ENCODE data around the gene LY6G5C. TPM values are rescaled to one million over a fixed set of nuclear protein-coding genes. Genes with fewer than 3 reads are reported as not detected.

LY6G5C gene
- total and polyA plus RNA-seq, 2 of the 13 experiments (the other 11 are each of a cell fraction or from before 2014, with no cell fraction given) = 0.33 to 0.55 TPM

- TF ChIP-seq ZBTB34 (CRISPR knock-in tag; IDR thresholded peaks at IDR 0.05) = no peak
- no peak for TF ChIP-seq ZNF343 (CRISPR knock-in tag; IDR thresholded peaks at IDR 0.05)
- 0 out of 2 replicates have a peak, but pooled peaks have one; percentile 28 for TF ChIP-seq BORCS8-MEF2B (CRISPR knock-in tag; IDR thresholded peaks at IDR 0.05)
- no peak for TF ChIP-seq GATAD1 (CRISPR knock-in tag; IDR thresholded peaks at IDR 0.05)
- peak; percentile 57; the same call in 1 of the 2 replicates for TF ChIP-seq ZNF572 (CRISPR knock-in tag; IDR thresholded peaks at IDR 0.05)
- TF ChIP-seq ZNF3 (CRISPR knock-in tag; IDR thresholded peaks at IDR 0.05) = no peak
- no peak for TF ChIP-seq ATF7 (IDR thresholded peaks at IDR 0.05)
- TF ChIP-seq ATF7 (CRISPR knock-in tag; IDR thresholded peaks at IDR 0.05) = no peak
- TF ChIP-seq PTBP1 (IDR thresholded peaks at IDR 0.05; ENCODE audit: low read depth, low read length, poor library complexity, severe bottlenecking) = no peak
- no peak for TF ChIP-seq YEATS2 (CRISPR knock-in tag; IDR thresholded peaks at IDR 0.05; ENCODE audit: borderline replicate concordance)
- TF ChIP-seq SOX6 (IDR thresholded peaks at IDR 0.05) = no peak
- TF ChIP-seq SOX6 (CRISPR knock-in tag; IDR thresholded peaks at IDR 0.05) = no peak
- no peak for TF ChIP-seq ZNF367 (CRISPR knock-in tag; IDR thresholded peaks at IDR 0.05; ENCODE audit: borderline replicate concordance)
- no peak for TF ChIP-seq ZNF138 (CRISPR knock-in tag; IDR thresholded peaks at IDR 0.05; ENCODE audit: low read depth)
- TF ChIP-seq ZNF749 (CRISPR knock-in tag; IDR thresholded peaks at IDR 0.05; ENCODE audit: borderline replicate concordance) = no peak
These were observed 21.0 kb upstream of the LY6G5C start (continued) for GRCh38 chr6:31701666-31702404.
